GM12878 (cell line): Measurements from ENCODE around the gene TMEM215.

Experiments
- CEBPB ChIP-seq, 2 experiments: fragments of 150-350 bp in 1 of 2; IDR thresholded peaks; 2 replicates each; pipeline ENCODE4 v1.6.1; 2012 to 2014; ENCODE audit warnings: low read depth in 2 of 2, low read length in 2 of 2, borderline replicate concordance in 1 of 2, inconsistent platforms in 1 of 2
- CTCF ChIP-seq, 3 experiments: IDR thresholded peaks in 2 of 3; conservative IDR thresholded peaks in 1 of 3; 2 replicates each; pipeline ENCODE4 v1.5.1; 2011; ENCODE audit warnings: low read depth in 3 of 3, low read length in 3 of 3, mild to moderate bottlenecking in 3 of 3, control low read depth in 2 of 3, moderate library complexity in 2 of 3, inconsistent platforms in 1 of 3, mixed read lengths in 1 of 3; ENCODE audit not compliant: control insufficient read depth in 2 of 3, insufficient read depth in 1 of 3; ENCODE audit errors: extremely low read depth in 1 of 3
- GABPA ChIP-seq: IDR thresholded peaks from 2 replicates; pipeline ENCODE4 v1.6.1; 2014; ENCODE audit warnings: antibody characterized with exemption, low read depth, mild to moderate bottlenecking, inconsistent platforms
- LARP7 ChIP-seq: fragments of 450-650 bp; IDR thresholded peaks from 2 replicates; pipeline ENCODE4 v1.6.1; 2017; ENCODE audit warnings: mild to moderate bottlenecking
- RAD21 ChIP-seq: IDR thresholded peaks from 2 replicates; pipeline ENCODE4 v1.6.1; 2011; ENCODE audit warnings: mild to moderate bottlenecking, low read depth, low read length, moderate library complexity; ENCODE audit not compliant: insufficient read depth
- TCF7 ChIP-seq: IDR thresholded peaks from 2 replicates; pipeline ENCODE4 v1.6.1; 2014; ENCODE audit warnings: antibody characterized with exemption, borderline replicate concordance
- ZZZ3 ChIP-seq: IDR thresholded peaks from 2 replicates; pipeline ENCODE4 v1.6.1; 2011; ENCODE audit warnings: low read depth; ENCODE audit not compliant: control insufficient read depth, insufficient read length

- TF ChIP-seq LARP7, result no peak
- no peak for TF ChIP-seq CTCF (IDR thresholded peaks at IDR 0.05 in 2 of 3, conservative IDR thresholded peaks at IDR 0.05 in 1 of 3; ENCODE audit: control insufficient read depth in 2 of 3, extremely low read depth in 1 of 3, insufficient read depth in 1 of 3, low read depth in 3 of 3, low read length in 3 of 3)
- TF ChIP-seq ZZZ3, result no peak
- no peak for TF ChIP-seq RAD21
- no peak for TF ChIP-seq TCF7
- no peak for TF ChIP-seq GABPA
- no peak for TF ChIP-seq CEBPB (IDR thresholded peaks at IDR 0.05; ENCODE audit: borderline replicate concordance in 1 of 2, low read depth in 2 of 2, low read length in 2 of 2)
Observed at GRCh38 chr9:32775283-32775682, 8.1 kb upstream of the TMEM215 start.
